ENCODE results near the gene NECAP2.

NECAP2 gene

GRCh38 chr1:16425125-16426025 lies 15.1 kb upstream of the NECAP2 start:
- Histone ChIP-seq H3K27ac (ENCODE audit: insufficient read depth, low read length, poor library complexity, severe bottlenecking) (no peak overlapping the region), H3K4me3 (ENCODE audit: insufficient read depth, low read depth, low read length, poor library complexity, severe bottlenecking) (no peak overlapping the region), H3K27me3 (replicated peaks; ENCODE audit: control insufficient read depth, insufficient read depth, low read length, poor library complexity, severe bottlenecking) (no peaks in the 10 kb centered on the region), H3K4me1 (ENCODE audit: control insufficient read depth, insufficient read depth, low read length, poor library complexity, severe bottlenecking) (peaks cover 14% of the 10 kb centered on the region), H3K36me3 (ENCODE audit: control insufficient read depth, insufficient read depth, low read length) (no peaks in the 10 kb centered on the region), H3K9me3 (ENCODE audit: control insufficient read depth, low read length) (no peaks in the 10 kb centered on the region)
- DNase-seq: no peak

- Histone ChIP-seq H3K4me3 (ENCODE audit: insufficient read depth, low read depth, low read length, poor library complexity, severe bottlenecking) (no peak overlapping the region), H3K36me3 (ENCODE audit: control insufficient read depth, insufficient read depth, low read length) (no peaks in the 10 kb centered on the region), H3K27ac (ENCODE audit: insufficient read depth, low read length, poor library complexity, severe bottlenecking) (no peak overlapping the region), H3K27me3 (replicated peaks; ENCODE audit: control insufficient read depth, insufficient read depth, low read length, poor library complexity, severe bottlenecking) (no peaks in the 10 kb centered on the region), H3K4me1 (ENCODE audit: control insufficient read depth, insufficient read depth, low read length, poor library complexity, severe bottlenecking) (no peaks in the 10 kb centered on the region), H3K9me3 (ENCODE audit: control insufficient read depth, low read length) (no peaks in the 10 kb centered on the region)
- DNase-seq: no peak
Observed at GRCh38 chr1:16430606-16431005, 9.9 kb upstream of the NECAP2 start.

- H3K36me3 ChIP-seq (ENCODE audit: control insufficient read depth, insufficient read depth, low read length): no peaks in the 10 kb centered on the region
- H3K4me3 ChIP-seq (ENCODE audit: insufficient read depth, low read depth, low read length, poor library complexity, severe bottlenecking): no peak overlapping the region
- no peak overlapping the region for H3K27ac ChIP-seq (ENCODE audit: insufficient read depth, low read length, poor library complexity, severe bottlenecking)
- H3K9me3 ChIP-seq (ENCODE audit: control insufficient read depth, low read length): no peaks in the 10 kb centered on the region
- no peaks in the 10 kb centered on the region for H3K4me1 ChIP-seq (ENCODE audit: control insufficient read depth, insufficient read depth, low read length, poor library complexity, severe bottlenecking)
- no peak for DNase-seq
- H3K27me3 ChIP-seq (replicated peaks; ENCODE audit: control insufficient read depth, insufficient read depth, low read length, poor library complexity, severe bottlenecking): no peaks in the 10 kb centered on the region
Observed at GRCh38 chr1:16433030-16433429, 7.5 kb upstream of the NECAP2 start.

GRCh38 chr1:16434007-16434406 lies 6.5 kb upstream of the NECAP2 start:
- Histone ChIP-seq H3K4me3 (ENCODE audit: insufficient read depth, low read depth, low read length, poor library complexity, severe bottlenecking) (no peak overlapping the region), H3K27ac (ENCODE audit: insufficient read depth, low read length, poor library complexity, severe bottlenecking) (no peak overlapping the region), H3K36me3 (ENCODE audit: control insufficient read depth, insufficient read depth, low read length) (no peaks in the 10 kb centered on the region), H3K27me3 (replicated peaks; ENCODE audit: control insufficient read depth, insufficient read depth, low read length, poor library complexity, severe bottlenecking) (no peaks in the 10 kb centered on the region), H3K4me1 (ENCODE audit: control insufficient read depth, insufficient read depth, low read length, poor library complexity, severe bottlenecking) (no peaks in the 10 kb centered on the region), H3K9me3 (ENCODE audit: control insufficient read depth, low read length) (no peaks in the 10 kb centered on the region)
- DNase-seq: no peak

GRCh38 chr1:16434501-16434900 lies 6.0 kb upstream of the NECAP2 start:
- H3K27ac ChIP-seq (ENCODE audit: insufficient read depth, low read length, poor library complexity, severe bottlenecking): no peak overlapping the region
- no peaks in the 10 kb centered on the region for H3K9me3 ChIP-seq (ENCODE audit: control insufficient read depth, low read length)
- H3K36me3 ChIP-seq (ENCODE audit: control insufficient read depth, insufficient read depth, low read length): no peaks in the 10 kb centered on the region
- H3K27me3 ChIP-seq (replicated peaks; ENCODE audit: control insufficient read depth, insufficient read depth, low read length, poor library complexity, severe bottlenecking): no peaks in the 10 kb centered on the region
- no peaks in the 10 kb centered on the region for H3K4me1 ChIP-seq (ENCODE audit: control insufficient read depth, insufficient read depth, low read length, poor library complexity, severe bottlenecking)
- no peak overlapping the region for H3K4me3 ChIP-seq (ENCODE audit: insufficient read depth, low read depth, low read length, poor library complexity, severe bottlenecking)
- no peak for DNase-seq

GRCh38 chr1:16436946-16437474 lies 3.5 kb upstream of the NECAP2 start, which contains the start of gene SPATA21:
Gene SPATA21, minus strand, starts transcription at chr1:16437424. Its CDS starts 6,053 bp downstream, at chr1:16431371.
- no peak for DNase-seq
- Histone ChIP-seq H3K36me3 (ENCODE audit: control insufficient read depth, insufficient read depth, low read length) (no peaks in the 10 kb centered on the region), H3K27me3 (replicated peaks; ENCODE audit: control insufficient read depth, insufficient read depth, low read length, poor library complexity, severe bottlenecking) (no peaks in the 10 kb centered on the region), H3K4me3 (ENCODE audit: insufficient read depth, low read depth, low read length, poor library complexity, severe bottlenecking) (no peak within 1 kb of the TSS), H3K4me1 (ENCODE audit: control insufficient read depth, insufficient read depth, low read length, poor library complexity, severe bottlenecking) (peaks cover 15% of the 10 kb centered on the region), H3K27ac (ENCODE audit: insufficient read depth, low read length, poor library complexity, severe bottlenecking) (no peak within 1 kb of the TSS), H3K9me3 (ENCODE audit: control insufficient read depth, low read length) (no peaks in the 10 kb centered on the region)

GRCh38 chr1:16438516-16438915 lies 2.0 kb upstream of the NECAP2 start:
- Histone ChIP-seq H3K9me3 (ENCODE audit: control insufficient read depth, low read length) (no peaks in the 10 kb centered on the region), H3K27me3 (replicated peaks; ENCODE audit: control insufficient read depth, insufficient read depth, low read length, poor library complexity, severe bottlenecking) (no peaks in the 10 kb centered on the region), H3K36me3 (ENCODE audit: control insufficient read depth, insufficient read depth, low read length) (peaks cover 8% of the 10 kb centered on the region), H3K27ac (ENCODE audit: insufficient read depth, low read length, poor library complexity, severe bottlenecking) (no peak overlapping the region), H3K4me1 (ENCODE audit: control insufficient read depth, insufficient read depth, low read length, poor library complexity, severe bottlenecking) (peaks cover 30% of the 10 kb centered on the region), H3K4me3 (ENCODE audit: insufficient read depth, low read depth, low read length, poor library complexity, severe bottlenecking) (no peak overlapping the region)
- no peak for DNase-seq

- DNase-seq: no peak
- Histone ChIP-seq H3K27ac (ENCODE audit: insufficient read depth, low read length, poor library complexity, severe bottlenecking) (no peak overlapping the region), H3K36me3 (ENCODE audit: control insufficient read depth, insufficient read depth, low read length) (peaks cover 12% of the 10 kb centered on the region), H3K4me3 (ENCODE audit: insufficient read depth, low read depth, low read length, poor library complexity, severe bottlenecking) (no peak overlapping the region), H3K9me3 (ENCODE audit: control insufficient read depth, low read length) (no peaks in the 10 kb centered on the region), H3K27me3 (replicated peaks; ENCODE audit: control insufficient read depth, insufficient read depth, low read length, poor library complexity, severe bottlenecking) (no peaks in the 10 kb centered on the region), H3K4me1 (ENCODE audit: control insufficient read depth, insufficient read depth, low read length, poor library complexity, severe bottlenecking) (peaks cover 32% of the 10 kb centered on the region)
Observed at GRCh38 chr1:16438924-16439323, 1.6 kb upstream of the NECAP2 start.

- H3K9me3 ChIP-seq (ENCODE audit: control insufficient read depth, low read length): no peaks in the 10 kb centered on the region
- peaks cover 32% of the 10 kb centered on the region for H3K4me1 ChIP-seq (ENCODE audit: control insufficient read depth, insufficient read depth, low read length, poor library complexity, severe bottlenecking)
- H3K4me3 ChIP-seq (ENCODE audit: insufficient read depth, low read depth, low read length, poor library complexity, severe bottlenecking): peak overlapping the region; percentile 82
- H3K36me3 ChIP-seq (ENCODE audit: control insufficient read depth, insufficient read depth, low read length): peaks cover 23% of the 10 kb centered on the region
- no peaks in the 10 kb centered on the region for H3K27me3 ChIP-seq (replicated peaks; ENCODE audit: control insufficient read depth, insufficient read depth, low read length, poor library complexity, severe bottlenecking)
- peak overlapping the region; percentile 99 for H3K27ac ChIP-seq (ENCODE audit: insufficient read depth, low read length, poor library complexity, severe bottlenecking)
- DNase-seq: no peak
Observed at GRCh38 chr1:16440131-16440469, 424 bp upstream of the NECAP2 start.

GRCh38 chr1:16441282-16441665 lies 750 bp downstream of the NECAP2 start:
- H3K4me3 ChIP-seq (ENCODE audit: insufficient read depth, low read depth, low read length, poor library complexity, severe bottlenecking): peak overlapping the region; percentile 82
- DNase-seq: no peak
- no peaks in the 10 kb centered on the region for H3K27me3 ChIP-seq (replicated peaks; ENCODE audit: control insufficient read depth, insufficient read depth, low read length, poor library complexity, severe bottlenecking)
- peaks cover 27% of the 10 kb centered on the region for H3K36me3 ChIP-seq (ENCODE audit: control insufficient read depth, insufficient read depth, low read length)
- H3K4me1 ChIP-seq (ENCODE audit: control insufficient read depth, insufficient read depth, low read length, poor library complexity, severe bottlenecking): peaks cover 32% of the 10 kb centered on the region
- H3K27ac ChIP-seq (ENCODE audit: insufficient read depth, low read length, poor library complexity, severe bottlenecking): peak overlapping the region; percentile 99
- H3K9me3 ChIP-seq (ENCODE audit: control insufficient read depth, low read length): no peaks in the 10 kb centered on the region
